NT2/D1 (cell line): Measurements from ENCODE around the gene DUSP23.

ENCODE experiments used
- SUZ12 ChIP-seq: IDR thresholded peaks from 2 replicates; pipeline ENCODE4 v1.6.1; 2011; ENCODE audit not compliant: insufficient read length, insufficient read depth; ENCODE audit errors: extremely low read depth
- YY1 ChIP-seq: IDR thresholded peaks from 2 replicates; pipeline ENCODE4 v1.6.1; 2011; ENCODE audit not compliant: insufficient read length, insufficient read depth
- ZNF274 ChIP-seq: IDR thresholded peaks from 2 replicates; pipeline ENCODE4 v1.6.1; 2011; ENCODE audit warnings: mild to moderate bottlenecking, low read depth, low read length

GRCh38 chr1:159775716-159776115 lies 5.0 kb upstream of the DUSP23 start:
- TF ChIP-seq YY1 = no peak
- no peak for TF ChIP-seq ZNF274
- TF ChIP-seq SUZ12 = no peak
